Activated CD8-positive, alpha-beta T cell treated with anti-CD3 and anti-CD28 coated beads for 36 hours (primary cell): ENCODE results near the gene ZNRF3. TPM values are rescaled to one million over a fixed set of nuclear protein-coding genes. Genes with fewer than 3 reads are reported as not detected.

Experiments used
- ATAC-seq: fragments of 200-7000 bp; cut with Tn5 transposase; one replicate; pipeline ENCODE4 v1.10.0; 2021; ENCODE audit warnings: mild to moderate bottlenecking, moderate library complexity
- CTCF ChIA-PET: fragments of 350-600 bp; sonication (Branson Sonifier 250); formaldehyde crosslinking; loops from one replicate; lab custom pipeline; 2021; ENCODE audit warnings: antibody characterized with exemption; lab: Charles Lee
- POLR2A ChIA-PET: fragments of 350-600 bp; sonication (Branson Sonifier 250); formaldehyde crosslinking; loops from one replicate; lab custom pipeline; 2021; ENCODE audit warnings: antibody characterized with exemption; lab: Charles Lee
- DNase-seq: peaks from one replicate; pipeline ENCODE4 v3.0.0-alpha.2; 2020
- H3K27ac Mint-ChIP-seq: one replicate; pipeline ENCODE4 v1.8.0; 2021; ENCODE audit warnings: mild to moderate bottlenecking, mixed read lengths
- H3K27me3 Mint-ChIP-seq: one replicate; pipeline ENCODE4 v1.8.0; 2021; ENCODE audit warnings: mixed read lengths
- H3K36me3 Mint-ChIP-seq: one replicate; pipeline ENCODE4 v1.8.0; 2021; ENCODE audit warnings: low read depth, mixed read lengths
- H3K4me1 Mint-ChIP-seq: one replicate; pipeline ENCODE4 v1.8.0; 2021; ENCODE audit warnings: low read depth, mixed read lengths
- H3K4me3 Mint-ChIP-seq: one replicate; pipeline ENCODE4 v1.8.0; 2021; ENCODE audit warnings: mild to moderate bottlenecking, moderate library complexity, mixed read lengths
- H3K9me3 Mint-ChIP-seq: one replicate; pipeline ENCODE4 v1.8.0; 2021; ENCODE audit warnings: mixed read lengths
- CTCF ChIP-seq: fragments of 200-600 bp; IDR thresholded peaks from one replicate; pipeline ENCODE4 v1.8.0; 2022; ENCODE audit warnings: antibody characterized with exemption, mild to moderate bottlenecking
- intact Hi-C: fragments of 100-400 bp; cut with micrococcal nuclease; formaldehyde crosslinking; loops from one replicate; pipeline ENCODE4 v1.10.0; 2022
- total RNA-seq, 2 experiments: library from RNA; stranded (reverse); gene quantifications; one replicate each; pipeline ENCODE4 v1.2.3, GENCODE V29; 2021

The ZNRF3 gene
- total RNA-seq, 2 experiments from 2014 or later, result 2.0 to 2.5 TPM

GRCh38 chr22:29014293-29014692, 130.9 kb downstream of the ZNRF3 start:
- POLR2A ChIA-PET, result no interaction called here
- H3K4me1 Mint-ChIP-seq, result peaks cover 10% of the 10 kb centered on the region
- H3K4me3 Mint-ChIP-seq, result no peak overlapping the region
- no peak for TF ChIP-seq CTCF
- ATAC-seq (no peak), DNase-seq (no peak)
- CTCF ChIA-PET, result interaction anchor here (1.3 to 3.5 kb wide), 4 partner anchors 9 to 231 kb away, joined by 3 to 12 read pairs (median 5); no protein-coding TSS in a partner anchor
- peaks cover 20% of the 10 kb centered on the region for H3K27me3 Mint-ChIP-seq
- H3K27ac Mint-ChIP-seq, result no peak overlapping the region
- H3K9me3 Mint-ChIP-seq, result peaks cover 7% of the 10 kb centered on the region
- peaks cover 4% of the 10 kb centered on the region for H3K36me3 Mint-ChIP-seq
- intact Hi-C loops, result no loop called here

- ChIA-PET POLR2A (no interaction called here), CTCF (interaction anchor here (1.3 to 3.5 kb wide), 3 partner anchors 9 to 231 kb away, joined by 3 to 12 read pairs (median 6); no protein-coding TSS in a partner anchor)
- peaks cover 4% of the 10 kb centered on the region for H3K36me3 Mint-ChIP-seq
- H3K9me3 Mint-ChIP-seq, result peaks cover 7% of the 10 kb centered on the region
- peaks cover 10% of the 10 kb centered on the region for H3K4me1 Mint-ChIP-seq
- no peak overlapping the region for H3K4me3 Mint-ChIP-seq
- DNase-seq (no peak), ATAC-seq (no peak)
- H3K27me3 Mint-ChIP-seq, result peaks cover 20% of the 10 kb centered on the region
- intact Hi-C loops, result no loop called here
- TF ChIP-seq CTCF, result no peak
- H3K27ac Mint-ChIP-seq, result no peak overlapping the region
These were observed 131.4 kb downstream of the ZNRF3 start for GRCh38 chr22:29014773-29015172.

- Mint-ChIP-seq H3K36me3 (peaks cover 4% of the 10 kb centered on the region), H3K27ac (peak overlapping the region; percentile 55), H3K4me1 (peaks cover 10% of the 10 kb centered on the region), H3K4me3 (no peak overlapping the region), H3K27me3 (peaks cover 19% of the 10 kb centered on the region), H3K9me3 (peaks cover 7% of the 10 kb centered on the region)
- ATAC-seq (peak; percentile 85), DNase-seq (peak; percentile 67)
- ChIA-PET CTCF (interaction anchor here (1.1 to 3.5 kb wide), 3 partner anchors 24 to 108 kb away, joined by 3 to 12 read pairs (median 3); no protein-coding TSS in a partner anchor), POLR2A (no interaction called here)
- intact Hi-C loops, result no loop called here
- no peak for TF ChIP-seq CTCF
These were observed 132.9 kb downstream of the ZNRF3 start for GRCh38 chr22:29016067-29016938.

GRCh38 chr22:29018293-29019189, 135.2 kb downstream of the ZNRF3 start:
- POLR2A ChIA-PET, result no interaction called here

More at GRCh38 chr22:29018293-29019189, 135.2 kb downstream of the ZNRF3 start:
- Mint-ChIP-seq H3K9me3 (peaks cover 7% of the 10 kb centered on the region), H3K27ac (no peak overlapping the region), H3K27me3 (peaks cover 23% of the 10 kb centered on the region), H3K4me3 (no peak overlapping the region), H3K36me3 (peaks cover 4% of the 10 kb centered on the region), H3K4me1 (peaks cover 10% of the 10 kb centered on the region)
- intact Hi-C loops, result no loop called here
- DNase-seq (no peak), ATAC-seq (no peak)
- no peak for TF ChIP-seq CTCF
- CTCF ChIA-PET, result interaction anchor here (0.7 to 1.7 kb wide), 5 partner anchors 22 to 163 kb away, joined by 3 to 7 read pairs (median 3); no protein-coding TSS in a partner anchor
